HL-60/S4 (cell line): Measurements from ENCODE around the gene TMEM40.

Experiments
- in situ Hi-C: fragments of 300-500 bp; cut with MboI; formaldehyde crosslinking; loops from 2 replicates; pipeline ENCODE4 v1.14.3; 2022; ENCODE audit warnings: low sequenced_read_pairs

Gene TMEM40

GRCh38 chr3:12686096-12686495 is 73.0 kb downstream of the TMEM40 start:
- in situ Hi-C loops: no loop called here
